ENCODE results near the gene WWOX.

DNA sequence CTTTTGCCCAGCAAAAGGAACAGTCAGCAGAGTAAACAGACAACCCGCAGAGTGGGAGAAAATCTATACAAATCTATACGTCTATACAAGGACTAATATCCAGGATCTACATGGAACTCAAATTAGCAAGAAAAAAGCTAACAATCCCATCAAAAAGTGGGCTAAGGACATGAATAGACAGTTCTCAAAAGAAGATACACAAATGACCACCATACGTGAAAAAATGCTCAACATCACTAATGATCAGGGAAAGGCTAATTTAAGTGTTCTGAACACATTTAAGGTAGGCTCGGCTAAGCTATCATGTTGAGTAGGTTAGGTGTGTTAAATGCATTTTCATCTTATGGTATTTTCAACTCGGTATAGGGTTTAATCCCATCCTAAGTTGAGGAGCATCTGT is 598.0 kb downstream of the WWOX start:
- TF ChIP-seq, protein P1, sequence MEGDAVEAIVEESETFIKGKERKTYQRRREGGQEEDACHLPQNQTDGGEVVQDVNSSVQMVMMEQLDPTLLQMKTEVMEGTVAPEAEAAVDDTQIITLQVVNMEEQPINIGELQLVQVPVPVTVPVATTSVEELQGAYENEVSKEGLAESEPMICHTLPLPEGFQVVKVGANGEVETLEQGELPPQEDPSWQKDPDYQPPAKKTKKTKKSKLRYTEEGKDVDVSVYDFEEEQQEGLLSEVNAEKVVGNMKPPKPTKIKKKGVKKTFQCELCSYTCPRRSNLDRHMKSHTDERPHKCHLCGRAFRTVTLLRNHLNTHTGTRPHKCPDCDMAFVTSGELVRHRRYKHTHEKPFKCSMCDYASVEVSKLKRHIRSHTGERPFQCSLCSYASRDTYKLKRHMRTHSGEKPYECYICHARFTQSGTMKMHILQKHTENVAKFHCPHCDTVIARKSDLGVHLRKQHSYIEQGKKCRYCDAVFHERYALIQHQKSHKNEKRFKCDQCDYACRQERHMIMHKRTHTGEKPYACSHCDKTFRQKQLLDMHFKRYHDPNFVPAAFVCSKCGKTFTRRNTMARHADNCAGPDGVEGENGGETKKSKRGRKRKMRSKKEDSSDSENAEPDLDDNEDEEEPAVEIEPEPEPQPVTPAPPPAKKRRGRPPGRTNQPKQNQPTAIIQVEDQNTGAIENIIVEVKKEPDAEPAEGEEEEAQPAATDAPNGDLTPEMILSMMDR (IDR thresholded peaks at IDR 0.05), result no peak
- no peak for TF ChIP-seq MYC (IDR thresholded peaks at IDR 0.05; ENCODE audit: borderline replicate concordance, low read length)
- no peak for TF ChIP-seq POLR2A (IDR thresholded peaks at IDR 0.05; ENCODE audit: low read length)
- TF ChIP-seq, protein P2, sequence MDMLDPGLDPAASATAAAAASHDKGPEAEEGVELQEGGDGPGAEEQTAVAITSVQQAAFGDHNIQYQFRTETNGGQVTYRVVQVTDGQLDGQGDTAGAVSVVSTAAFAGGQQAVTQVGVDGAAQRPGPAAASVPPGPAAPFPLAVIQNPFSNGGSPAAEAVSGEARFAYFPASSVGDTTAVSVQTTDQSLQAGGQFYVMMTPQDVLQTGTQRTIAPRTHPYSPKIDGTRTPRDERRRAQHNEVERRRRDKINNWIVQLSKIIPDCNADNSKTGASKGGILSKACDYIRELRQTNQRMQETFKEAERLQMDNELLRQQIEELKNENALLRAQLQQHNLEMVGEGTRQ (IDR thresholded peaks at IDR 0.05), result no peak
- no peak for TF ChIP-seq KDM1A (IDR thresholded peaks at IDR 0.05; ENCODE audit: low read depth)
- TF ChIP-seq, protein P3, sequence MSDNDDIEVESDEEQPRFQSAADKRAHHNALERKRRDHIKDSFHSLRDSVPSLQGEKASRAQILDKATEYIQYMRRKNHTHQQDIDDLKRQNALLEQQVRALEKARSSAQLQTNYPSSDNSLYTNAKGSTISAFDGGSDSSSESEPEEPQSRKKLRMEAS (IDR thresholded peaks at IDR 0.05), result no peak
- TF ChIP-seq, protein P4, sequence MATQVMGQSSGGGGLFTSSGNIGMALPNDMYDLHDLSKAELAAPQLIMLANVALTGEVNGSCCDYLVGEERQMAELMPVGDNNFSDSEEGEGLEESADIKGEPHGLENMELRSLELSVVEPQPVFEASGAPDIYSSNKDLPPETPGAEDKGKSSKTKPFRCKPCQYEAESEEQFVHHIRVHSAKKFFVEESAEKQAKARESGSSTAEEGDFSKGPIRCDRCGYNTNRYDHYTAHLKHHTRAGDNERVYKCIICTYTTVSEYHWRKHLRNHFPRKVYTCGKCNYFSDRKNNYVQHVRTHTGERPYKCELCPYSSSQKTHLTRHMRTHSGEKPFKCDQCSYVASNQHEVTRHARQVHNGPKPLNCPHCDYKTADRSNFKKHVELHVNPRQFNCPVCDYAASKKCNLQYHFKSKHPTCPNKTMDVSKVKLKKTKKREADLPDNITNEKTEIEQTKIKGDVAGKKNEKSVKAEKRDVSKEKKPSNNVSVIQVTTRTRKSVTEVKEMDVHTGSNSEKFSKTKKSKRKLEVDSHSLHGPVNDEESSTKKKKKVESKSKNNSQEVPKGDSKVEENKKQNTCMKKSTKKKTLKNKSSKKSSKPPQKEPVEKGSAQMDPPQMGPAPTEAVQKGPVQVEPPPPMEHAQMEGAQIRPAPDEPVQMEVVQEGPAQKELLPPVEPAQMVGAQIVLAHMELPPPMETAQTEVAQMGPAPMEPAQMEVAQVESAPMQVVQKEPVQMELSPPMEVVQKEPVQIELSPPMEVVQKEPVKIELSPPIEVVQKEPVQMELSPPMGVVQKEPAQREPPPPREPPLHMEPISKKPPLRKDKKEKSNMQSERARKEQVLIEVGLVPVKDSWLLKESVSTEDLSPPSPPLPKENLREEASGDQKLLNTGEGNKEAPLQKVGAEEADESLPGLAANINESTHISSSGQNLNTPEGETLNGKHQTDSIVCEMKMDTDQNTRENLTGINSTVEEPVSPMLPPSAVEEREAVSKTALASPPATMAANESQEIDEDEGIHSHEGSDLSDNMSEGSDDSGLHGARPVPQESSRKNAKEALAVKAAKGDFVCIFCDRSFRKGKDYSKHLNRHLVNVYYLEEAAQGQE (IDR thresholded peaks at IDR 0.05), result no peak
- TF ChIP-seq JUNB (IDR thresholded peaks at IDR 0.05), result no peak
- TF ChIP-seq SMC3 (IDR thresholded peaks at IDR 0.05), result no peak
